HG03103 (cell line): Measurements from ENCODE around the gene MAN2B2.
"Not testable (repeated sequence)": the region's sequence is repeated elsewhere in the genome, so short reads cannot be mapped to it uniquely, and the experiment has no call there.

Source experiments
- ATAC-seq: cut with Tn5 transposase; IDR thresholded peaks from one replicate; pipeline ENCODE4 v1.9.1; 2021; ENCODE audit warnings: low read depth; ENCODE audit not compliant: unreplicated experiment

MAN2B2 gene

DNA sequence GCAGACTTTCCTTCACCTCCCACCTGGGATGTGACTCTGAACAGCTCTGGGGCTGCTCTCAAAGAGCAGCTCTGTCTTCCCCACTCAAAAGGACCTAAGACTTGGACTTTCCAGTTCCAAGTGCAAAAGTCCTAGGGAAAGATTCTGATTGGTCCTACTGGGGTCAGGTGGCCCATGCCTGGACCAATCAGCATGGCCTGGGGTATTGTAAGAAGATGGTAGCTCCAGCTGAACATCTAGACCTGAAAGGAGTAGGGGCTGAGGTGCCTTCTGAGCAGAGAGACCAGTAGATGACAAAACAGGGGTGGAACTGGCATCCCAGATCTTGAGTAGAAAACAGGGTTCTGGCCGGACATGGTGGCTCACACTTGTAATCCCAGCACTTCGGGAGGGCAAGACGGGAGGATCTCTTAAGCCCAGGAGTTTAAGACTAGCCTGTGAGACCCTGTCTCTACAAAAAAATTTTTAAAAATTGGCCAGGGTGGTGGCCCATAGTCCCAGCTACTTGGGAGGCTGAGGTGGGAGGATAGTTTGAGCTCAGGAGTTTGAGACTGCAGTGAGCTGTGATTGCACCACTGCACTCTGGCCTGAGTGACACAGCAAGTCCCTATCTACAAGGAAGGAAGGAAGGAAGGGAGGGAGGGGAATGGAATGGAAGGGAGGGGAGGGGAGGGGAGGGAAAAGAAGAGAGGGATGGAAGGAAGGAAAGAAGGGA is 38.1 kb downstream of the MAN2B2 start:
- ATAC-seq = no peak

- ATAC-seq = no peak
Observed at GRCh38 chr4:6613676-6614651, 39.0 kb downstream of the MAN2B2 start.

DNA sequence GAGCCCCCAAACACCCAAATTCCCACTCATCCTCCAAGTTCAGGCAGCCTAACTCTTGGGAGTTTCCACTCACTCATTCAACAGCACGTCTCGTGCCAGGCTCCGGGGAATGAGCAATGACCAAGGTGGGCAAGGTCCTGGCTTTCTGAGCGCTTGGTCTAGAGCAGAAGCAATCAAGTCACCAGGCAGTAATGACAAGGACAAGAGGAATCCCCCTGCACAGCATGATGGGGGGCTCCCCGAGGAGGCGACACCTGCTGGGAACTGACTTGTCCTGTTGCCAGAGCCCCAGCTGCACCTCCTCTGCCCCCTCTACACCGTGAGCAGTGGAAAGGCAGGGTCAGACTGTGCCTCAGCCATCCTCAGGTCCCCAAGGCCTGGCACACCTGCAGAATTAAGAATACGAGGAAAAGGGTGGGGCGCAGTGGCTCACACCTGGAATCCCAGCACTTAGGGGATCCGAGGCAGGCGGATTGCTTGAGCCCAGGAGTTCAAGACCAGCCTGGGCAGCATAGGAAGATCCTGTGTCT is 39.8 kb downstream of the MAN2B2 start:
- no peak for ATAC-seq

DNA sequence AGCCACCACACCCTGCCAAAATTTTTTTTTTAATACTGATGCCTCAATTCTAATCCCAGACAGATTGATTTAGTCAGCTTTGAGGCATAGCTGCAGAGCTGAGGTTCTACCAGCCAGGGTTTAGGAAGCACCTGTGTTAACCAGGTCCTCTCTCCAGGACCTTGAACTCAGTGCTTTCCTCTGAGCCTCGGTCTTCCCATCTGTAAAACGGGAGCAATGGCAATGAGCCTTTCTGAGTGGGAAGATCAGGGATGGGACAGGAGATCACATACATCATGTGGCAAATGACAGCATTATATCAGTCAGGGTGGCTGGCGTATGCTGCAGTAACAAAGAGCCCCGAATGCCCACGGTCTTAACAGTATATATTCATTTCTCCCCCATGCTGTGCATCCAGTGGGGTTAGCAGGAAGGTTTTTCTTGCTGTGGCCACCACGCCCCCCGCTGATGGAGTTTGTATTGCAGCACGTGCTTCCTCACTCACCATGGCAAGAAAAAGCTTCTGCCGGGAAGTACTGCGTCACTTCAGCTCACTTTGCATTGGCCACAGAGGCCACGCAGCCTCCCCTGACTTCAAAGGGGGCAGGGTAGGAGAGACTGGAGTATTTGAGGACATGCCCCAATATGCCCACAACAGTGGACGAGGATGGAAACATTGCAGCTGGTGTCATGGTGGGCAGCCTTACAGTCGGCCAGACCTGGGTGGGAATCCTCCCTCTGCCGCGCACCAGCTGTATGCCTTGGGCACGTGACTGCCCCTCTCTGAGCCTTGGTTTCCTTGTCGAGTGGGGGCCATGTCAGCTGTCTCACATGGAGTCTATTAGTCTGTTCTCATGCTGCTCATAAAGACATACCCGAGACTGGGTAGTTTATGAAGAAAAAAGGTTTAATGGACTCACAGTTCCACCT is 41.4 kb downstream of the MAN2B2 start:
- no peak for ATAC-seq

- no peak for ATAC-seq
Observed at GRCh38 chr4:6617246-6617645, 42.3 kb downstream of the MAN2B2 start.

- no peak for ATAC-seq
Observed at GRCh38 chr4:6618386-6619115, 43.6 kb downstream of the MAN2B2 start.

- no peak for ATAC-seq
Observed at GRCh38 chr4:6619116-6619465, 44.1 kb downstream of the MAN2B2 start.

DNA sequence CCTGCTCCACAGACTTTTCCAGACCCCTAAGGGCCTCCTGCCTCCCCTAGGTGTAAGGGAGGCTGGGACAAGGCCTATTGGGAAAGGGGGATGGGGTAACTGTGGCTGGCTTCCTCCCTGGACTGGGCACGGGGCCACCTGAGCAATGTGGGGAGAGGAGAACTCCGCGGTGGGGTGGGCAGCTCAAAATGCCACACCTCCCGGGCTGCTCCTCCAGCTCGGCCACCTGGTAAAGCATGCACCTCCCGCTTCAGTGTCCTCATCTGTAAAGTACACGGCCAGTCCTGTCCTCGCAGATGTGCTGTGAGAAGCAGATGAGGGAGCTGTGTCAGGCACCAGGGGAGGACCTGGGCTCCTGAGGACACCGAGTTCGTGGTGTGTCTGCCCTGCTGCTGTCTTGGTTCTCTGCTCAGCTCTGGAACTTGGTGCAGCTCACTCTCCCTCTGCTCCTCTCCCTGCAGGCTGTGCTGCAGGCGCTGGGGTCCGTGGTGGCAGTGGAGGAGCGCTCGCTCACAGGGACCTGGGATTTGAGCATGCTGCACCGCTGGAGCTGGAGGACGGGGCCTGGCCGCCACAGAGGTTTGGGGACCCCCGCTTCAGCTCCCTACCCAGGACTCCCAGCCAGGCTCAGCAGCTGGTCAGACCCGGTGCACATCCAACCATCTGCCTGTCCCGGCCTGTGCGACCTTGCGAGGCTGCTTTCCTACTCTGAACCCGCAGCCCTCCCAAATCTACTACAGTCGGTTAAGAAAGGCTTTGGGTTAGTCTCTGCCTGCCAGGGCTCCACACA is 44.7 kb downstream of the MAN2B2 start:
- no peak for ATAC-seq

GRCh38 chr4:6620296-6620695 is 45.3 kb downstream of the MAN2B2 start:
- no peak for ATAC-seq

DNA sequence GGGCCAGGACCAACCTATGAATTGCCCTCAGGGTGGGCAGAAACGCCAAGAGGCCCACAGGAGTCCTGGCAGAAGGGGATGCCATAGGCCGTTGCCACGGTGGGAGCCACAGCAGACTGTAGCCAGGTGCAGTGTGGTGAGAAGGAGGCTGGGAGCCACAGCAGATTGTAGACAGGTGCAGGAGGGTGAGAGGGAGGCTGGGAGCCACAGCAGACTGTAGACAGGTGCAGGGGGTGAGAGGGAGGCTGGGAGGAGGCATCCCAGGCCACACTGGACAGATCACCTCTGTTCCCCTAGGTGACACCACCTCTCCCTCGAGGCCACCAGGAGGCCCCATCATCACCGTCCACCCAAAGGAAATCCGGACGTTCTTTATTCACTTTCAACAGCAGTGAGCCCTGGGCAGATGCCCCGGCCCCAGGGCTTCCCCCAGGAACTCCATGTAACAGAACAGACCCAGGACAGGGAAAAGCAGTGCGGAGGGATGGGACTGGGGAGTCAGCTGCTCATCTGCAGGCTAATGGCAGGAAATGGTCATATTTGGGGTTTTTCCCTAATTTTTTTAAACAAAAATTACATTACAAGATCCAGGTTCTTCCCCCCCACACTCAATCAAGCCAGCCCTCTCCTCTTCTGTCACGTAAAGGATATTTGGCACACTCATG is 46.0 kb downstream of the MAN2B2 start:
- no peak for ATAC-seq

DNA sequence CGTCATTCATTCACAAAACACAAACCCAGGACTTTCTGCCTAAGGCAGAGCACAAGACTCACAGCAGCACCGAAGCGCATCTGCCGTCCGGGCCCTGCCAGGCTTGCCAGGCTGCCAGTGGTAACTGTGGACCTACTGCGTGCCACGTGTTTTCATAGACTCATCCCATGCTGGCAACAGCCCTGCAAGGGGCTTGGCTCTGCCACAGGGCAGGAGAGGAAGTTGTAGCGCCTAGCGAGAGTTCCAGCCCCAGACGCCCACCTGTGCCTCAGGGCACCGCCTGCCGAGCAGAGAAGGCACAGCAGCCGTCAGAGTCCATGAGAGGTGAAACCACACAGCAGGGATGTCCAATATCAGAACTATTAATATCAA is 46.6 kb downstream of the MAN2B2 start:
- ATAC-seq = no peak

GRCh38 chr4:6622744-6623143 is 47.8 kb downstream of the MAN2B2 start:
- ATAC-seq = no peak

GRCh38 chr4:6625256-6625655 is 50.3 kb downstream of the MAN2B2 start:
- ATAC-seq = no peak

DNA sequence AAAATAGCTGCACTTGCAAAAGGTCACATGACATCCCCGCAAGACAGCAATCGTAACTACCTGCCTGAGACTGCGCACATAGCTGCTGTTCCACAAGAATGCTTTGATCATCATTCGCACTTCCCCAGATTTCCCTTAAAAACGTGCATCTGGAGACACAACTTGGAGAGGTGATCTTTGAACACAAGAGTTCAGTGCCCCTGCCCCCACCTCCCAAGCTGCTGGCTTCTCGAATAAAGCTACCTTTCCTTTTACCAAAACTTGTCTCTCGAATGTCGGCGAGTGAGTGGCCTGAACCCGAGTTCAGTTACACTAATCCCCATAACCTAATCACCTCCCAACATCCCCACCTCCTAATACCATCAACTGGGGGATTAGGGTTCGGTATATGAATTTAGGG is 51.1 kb downstream of the MAN2B2 start:
- ATAC-seq = no peak

DNA sequence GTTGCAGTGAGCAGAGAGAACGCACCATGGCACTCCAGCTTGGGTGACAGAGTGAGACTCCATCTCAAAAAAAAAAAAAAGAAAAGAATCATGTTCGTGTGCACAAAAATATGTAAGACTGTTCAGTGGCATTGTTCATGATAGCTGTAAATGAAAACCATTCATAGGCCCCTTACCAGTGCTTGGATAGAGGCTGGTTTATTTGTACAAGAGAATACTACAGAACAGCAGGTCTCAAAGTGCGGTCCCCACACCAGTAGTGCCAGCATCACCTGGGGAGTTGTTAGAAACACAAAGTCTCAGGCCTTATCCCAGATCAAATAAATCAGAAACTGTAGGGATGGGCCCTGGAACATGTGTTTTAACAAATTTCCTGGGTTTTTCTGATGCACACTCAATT is 52.8 kb downstream of the MAN2B2 start:
- ATAC-seq = no peak

GRCh38 chr4:6628484-6628883 is 53.5 kb downstream of the MAN2B2 start:
- ATAC-seq = not testable (repeated sequence)

GRCh38 chr4:6632125-6632524 is 57.1 kb downstream of the MAN2B2 start:
- ATAC-seq = no peak

DNA sequence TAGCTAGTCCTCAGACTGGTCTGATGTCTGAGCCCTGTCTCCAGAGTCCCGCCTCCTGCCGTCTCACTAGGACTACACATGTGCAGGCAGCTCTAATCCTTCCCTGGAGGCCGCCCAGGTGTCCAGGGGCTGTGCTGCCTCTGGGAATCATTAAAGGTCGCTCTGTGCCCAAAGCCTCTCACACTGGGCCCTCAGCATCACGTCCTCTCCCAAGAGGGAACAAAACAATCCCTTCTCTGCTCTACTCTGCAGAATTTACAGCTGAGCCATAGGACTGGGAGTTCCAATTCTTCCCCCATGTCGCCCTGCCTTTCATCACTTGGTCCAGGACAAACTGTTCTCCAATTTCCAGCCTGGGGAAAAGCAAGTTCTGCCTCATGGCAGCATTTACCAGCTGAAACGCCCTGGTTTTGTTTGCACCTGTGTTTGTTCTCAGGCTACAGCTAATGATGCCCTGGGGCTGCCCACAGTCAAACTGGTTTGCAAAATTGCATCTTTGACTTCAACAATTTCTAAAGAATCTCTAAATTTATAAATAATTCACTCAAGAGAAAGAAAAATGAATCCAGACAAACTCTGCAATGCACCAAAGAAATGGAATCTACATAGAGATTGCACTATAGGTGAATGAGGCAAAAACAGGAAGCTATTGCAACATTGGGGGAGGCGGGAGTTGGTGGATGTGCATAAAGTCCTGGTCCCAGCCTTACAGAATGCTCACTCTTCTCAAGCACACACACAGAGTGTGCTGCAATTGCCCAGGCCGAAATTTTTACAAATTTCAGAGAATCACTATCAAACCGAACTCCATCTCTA is 58.3 kb downstream of the MAN2B2 start:
- ATAC-seq = no peak
